K562 (cell line): ENCODE results near the gene MIDN.

Experiments used
- CEBPG ChIP-seq, 3 experiments: fragments of 200-800 bp in 1 of 3; sonication (Bioruptor generic) in 1 of 3; sonication (generic) in 1 of 3; formaldehyde crosslinking in 1 of 3; IDR thresholded peaks in 2 of 3; conservative IDR thresholded peaks in 1 of 3; 2 replicates each; pipeline versions ENCODE4 v1.6.1 to v1.8.0; 2016 to 2022; ENCODE audit warnings: missing compliant biosample characterization in 2 of 3, missing genetic modification characterization in 2 of 3, mild to moderate bottlenecking in 1 of 3, missing genetic modification reagents in 1 of 3
- MEF2A ChIP-seq: IDR thresholded peaks from 2 replicates; pipeline ENCODE4 v1.6.1; 2011; ENCODE audit warnings: low read depth, mild to moderate bottlenecking, low read length, moderate library complexity; ENCODE audit not compliant: control insufficient read depth

GRCh38 chr19:1296078-1296477, 47.7 kb downstream of the MIDN start:
- TF ChIP-seq CEBPG (CRISPR knock-in tag; IDR thresholded peaks at IDR 0.05), result no peak
- no peak for TF ChIP-seq CEBPG (tag; conservative IDR thresholded peaks at IDR 0.05 in 1 of 2, IDR thresholded peaks at IDR 0.05 in 1 of 2)
- TF ChIP-seq MEF2A, result no peak
